H1 (cell line): Measurements from ENCODE around the gene C20orf141. TPM values are rescaled to one million over a fixed set of nuclear protein-coding genes. Genes with fewer than 3 reads are reported as not detected.

ENCODE experiments used
- CTCF ChIA-PET: fragments of 300-600 bp; sonication (Branson Sonifier 250); formaldehyde crosslinking; loops from one replicate; lab custom pipeline; 2021; ENCODE audit not compliant: partially characterized antibody; lab: Charles Lee
- POLR2A ChIA-PET: fragments of 300-600 bp; sonication (Branson Sonifier 250); formaldehyde crosslinking; loops from one replicate; lab custom pipeline; 2021; ENCODE audit warnings: inconsistent platforms; ENCODE audit not compliant: partially characterized antibody; lab: Charles Lee
- DNase-seq, 2 experiments: peaks; one replicate each; pipeline versions ENCODE4 v3.0.0 to v3.0.0-alpha.2; 2010 to 2022; ENCODE audit warnings: low spot score in 2 of 2, low read depth in 1 of 2, mixed read lengths in 1 of 2
- FAIRE-seq: peaks from 2 replicates; lab custom pipeline; 2011; peaks lifted over from hg19 to GRCh38; lab: Jason Lieb, UNC
- H2AFZ ChIP-seq: 2 replicates; pipeline ENCODE4 v1.8.1; 2012; ENCODE audit warnings: low read length, inconsistent platforms
- H2AK5ac ChIP-seq: 2 replicates; pipeline ENCODE4 v1.6.1; 2013; ENCODE audit warnings: low read depth, low read length
- H2BK120ac ChIP-seq: replicated peaks from 2 replicates; pipeline ENCODE3; 2013; ENCODE audit warnings: low read depth, low read length, inconsistent platforms
- H2BK12ac ChIP-seq: 2 replicates; pipeline ENCODE4 v1.6.1; 2013; ENCODE audit warnings: low read depth, low read length
- H2BK15ac ChIP-seq: 2 replicates; pipeline ENCODE4 v1.6.1; 2013; ENCODE audit warnings: low read length
- H2BK20ac ChIP-seq: 2 replicates; pipeline ENCODE4 v1.6.1; 2013; ENCODE audit warnings: low read length
- H2BK5ac ChIP-seq: 2 replicates; pipeline ENCODE4 v1.6.1; 2013; ENCODE audit warnings: low read depth, low read length
- H3K14ac ChIP-seq: 2 replicates; pipeline ENCODE4 v1.6.1; 2013; ENCODE audit warnings: inconsistent platforms; ENCODE audit not compliant: insufficient read length
- H3K18ac ChIP-seq: 2 replicates; pipeline ENCODE4 v1.6.1; 2013; ENCODE audit warnings: low read length; ENCODE audit errors: extremely low read depth
- H3K23ac ChIP-seq: 2 replicates; pipeline ENCODE4 v1.6.1; 2013; ENCODE audit warnings: inconsistent platforms; ENCODE audit not compliant: insufficient read length
- H3K23me2 ChIP-seq: 2 replicates; pipeline ENCODE4 v1.6.1; 2013; ENCODE audit warnings: low read depth, low read length
- H3K27ac ChIP-seq: 2 replicates; pipeline ENCODE4 v1.6.1; 2011; ENCODE audit warnings: low read depth, low read length, inconsistent platforms
- H3K27me3 ChIP-seq, 4 experiments: replicated peaks in 1 of 4; 1 replicate in 1 of 4; 2 replicates in 3 of 4; pipeline versions ENCODE4 v1.6.1 to v1.8.1; 2011 to 2013; ENCODE audit warnings: low read length in 3 of 4, mild to moderate bottlenecking in 3 of 4, inconsistent platforms in 2 of 4, mixed read lengths in 2 of 4, moderate library complexity in 1 of 4; ENCODE audit not compliant: control insufficient read depth in 3 of 4, insufficient read depth in 3 of 4; ENCODE audit errors: extremely low read depth in 1 of 4
- H3K36me3 ChIP-seq, 4 experiments: 2 replicates each; pipeline versions ENCODE4 v1.6.1 to v1.8.1; 2011 to 2013; ENCODE audit warnings: mild to moderate bottlenecking in 4 of 4, low read length in 3 of 4, moderate library complexity in 2 of 4, control low read depth in 1 of 4, inconsistent platforms in 1 of 4; ENCODE audit not compliant: insufficient read depth in 4 of 4, control insufficient read depth in 2 of 4
- H3K4ac ChIP-seq: replicated peaks from 2 replicates; pipeline ENCODE3; 2013; ENCODE audit warnings: low read length, low read depth, mixed read lengths, inconsistent platforms; ENCODE audit not compliant: insufficient read length
- H3K4me1 ChIP-seq, 4 experiments: replicated peaks in 1 of 4; 1 replicate in 1 of 4; 2 replicates in 3 of 4; pipeline versions ENCODE4 v1.6.1 to v1.8.1; 2011 to 2013; ENCODE audit warnings: low read length in 3 of 4, inconsistent platforms in 2 of 4, mixed read lengths in 1 of 4; ENCODE audit not compliant: insufficient read depth in 4 of 4, control insufficient read depth in 3 of 4
- H3K4me2 ChIP-seq, 2 experiments: 2 replicates each; pipeline versions ENCODE4 v1.6.1 to v1.8.1; 2011 to 2013; ENCODE audit warnings: low read depth in 2 of 2, low read length in 2 of 2, control low read depth in 1 of 2, inconsistent platforms in 1 of 2, mild to moderate bottlenecking in 1 of 2; ENCODE audit not compliant: insufficient read depth in 1 of 2
- H3K4me3 ChIP-seq, 4 experiments: fragments of 200-600, 300-600 bp in 1 of 4; sonication (generic), shearing (Covaris generic), sonication (Bioruptor Twin) in 1 of 4; 2 replicates each; pipeline versions ENCODE4 v1.5.1 to v1.8.1; 2011 to 2016; ENCODE audit warnings: low read length in 4 of 4, low read depth in 3 of 4, control low read depth in 2 of 4, inconsistent platforms in 2 of 4, mild to moderate bottlenecking in 2 of 4, mixed read lengths in 1 of 4, moderate library complexity in 1 of 4; ENCODE audit not compliant: insufficient read depth in 2 of 4; ENCODE audit errors: extremely low read depth in 1 of 4
- H3K56ac ChIP-seq: replicated peaks from 2 replicates; pipeline ENCODE3; 2013; ENCODE audit warnings: low read depth, mild to moderate bottlenecking, mixed read lengths, low read length, inconsistent platforms; ENCODE audit not compliant: insufficient read length
- H3K79me1 ChIP-seq: 2 replicates; pipeline ENCODE4 v1.6.1; 2013; ENCODE audit warnings: low read depth, low read length, control low read depth
- H3K79me2 ChIP-seq, 2 experiments: 2 replicates each; pipeline versions ENCODE4 v1.6.1 to v1.8.1; 2012 to 2013; ENCODE audit warnings: low read length in 2 of 2, mild to moderate bottlenecking in 2 of 2, inconsistent platforms in 1 of 2; ENCODE audit not compliant: insufficient read depth in 2 of 2, control insufficient read depth in 1 of 2
- H3K9ac ChIP-seq, 4 experiments: replicated peaks in 1 of 4; 1 replicate in 1 of 4; 2 replicates in 3 of 4; pipeline versions ENCODE4 v1.6.1 to v1.8.1; 2011 to 2013; ENCODE audit warnings: low read depth in 3 of 4, low read length in 3 of 4, control low read depth in 2 of 4, mild to moderate bottlenecking in 2 of 4, moderate library complexity in 2 of 4, inconsistent platforms in 1 of 4; ENCODE audit errors: extremely low read depth in 1 of 4
- H3K9me3 ChIP-seq, 2 experiments: 2 replicates each; pipeline versions ENCODE4 v1.6.1 to v1.8.1; 2012 to 2013; ENCODE audit warnings: mild to moderate bottlenecking in 2 of 2, moderate library complexity in 2 of 2, control low read depth in 1 of 2, inconsistent platforms in 1 of 2, low read depth in 1 of 2, low read length in 1 of 2, mixed read lengths in 1 of 2; ENCODE audit not compliant: insufficient read depth in 2 of 2
- H4K20me1 ChIP-seq, 2 experiments: replicated peaks in 1 of 2; 2 replicates each; pipeline versions ENCODE3 to v1.8.1; 2011 to 2013; ENCODE audit warnings: inconsistent platforms in 2 of 2, low read length in 2 of 2, mild to moderate bottlenecking in 1 of 2; ENCODE audit not compliant: insufficient read depth in 2 of 2, control insufficient read depth in 1 of 2
- H4K5ac ChIP-seq: 2 replicates; pipeline ENCODE4 v1.6.1; 2013; ENCODE audit warnings: low read length, low read depth, mixed read lengths, inconsistent platforms; ENCODE audit not compliant: insufficient read length
- H4K8ac ChIP-seq: 2 replicates; pipeline ENCODE4 v1.8.0; 2013; ENCODE audit warnings: mild to moderate bottlenecking, moderate library complexity, low read length, inconsistent platforms; ENCODE audit not compliant: insufficient read depth; ENCODE audit errors: extremely low read depth
- H4K91ac ChIP-seq: replicated peaks from 2 replicates; pipeline ENCODE3; 2013; ENCODE audit warnings: low read length, mixed read lengths, inconsistent platforms; ENCODE audit not compliant: insufficient read length
- ASH2L ChIP-seq: fragments of 200-600, 300-600 bp; sonication (generic); IDR thresholded peaks from one replicate; pipeline ENCODE4 v1.7.1; 2017; ENCODE audit warnings: low read length
- SAP30 ChIP-seq: fragments of 300-600 bp; sonication (generic); IDR thresholded peaks from 2 replicates; pipeline ENCODE4 v1.7.1; 2012; ENCODE audit warnings: low read length, moderate library complexity, mild to moderate bottlenecking, inconsistent platforms; ENCODE audit not compliant: insufficient read depth, insufficient replicate concordance
- WGBS, 2 experiments: shearing (Covaris generic) in 1 of 2; methylation state at CpG; one replicate each; pipeline versions ENCODE4 v1.1.6 to v1.1.7; 2013 to 2015; ENCODE audit warnings: low lambda C conversion rate in 2 of 2, mixed read lengths in 2 of 2, inconsistent platforms in 1 of 2, low coverage in 1 of 2, missing lambda C conversion rate in 1 of 2; ENCODE audit not compliant: insufficient replicate concordance in 2 of 2, insufficient coverage in 1 of 2, insufficient read length in 1 of 2; ENCODE audit errors: extremely low coverage in 1 of 2, missing lambda C conversion rate in 1 of 2; 5-methylcytosine and 5-hydroxymethylcytosine counted together
- polyA plus RNA-seq, 7 experiments: library from polyadenylated mRNA; depleted of rRNA in 3 of 7; stranded (reverse) in 5 of 7; unstranded in 2 of 7; fragments of >200 nt in 5 of 7; fragments of 200-250 nt in 2 of 7; gene quantifications; 1 replicate in 5 of 7; 2 replicates in 1 of 7; 4 replicates in 1 of 7; pipeline versions ENCODE4 v1.2.1 to v1.2.3, GENCODE V29; 2011 to 2013; ENCODE audit warnings: missing spikeins in 2 of 7, mixed read lengths in 2 of 7
- total RNA-seq: library from RNA; stranded (reverse); fragmentation: NEBNext Ultra II Directional; extraction: Animal tissue kit (Norgen Biotek cat#: 25700); gene quantifications from 2 replicates; pipeline ENCODE4 v1.2.1, GENCODE V29; 2021
- TF ChIP-seq, protein P1 (sequence below), 3 experiments: IDR thresholded peaks; 1 replicate in 2 of 3; 2 replicates in 1 of 3; pipeline versions ENCODE4 v1.5.1 to v1.6.1; 2011; ENCODE audit warnings: low read length in 3 of 3, mild to moderate bottlenecking in 3 of 3, inconsistent platforms in 2 of 3, low read depth in 1 of 3, moderate library complexity in 1 of 3; ENCODE audit not compliant: insufficient read depth in 1 of 3; ENCODE audit errors: control extremely low read depth in 1 of 3

C20orf141 gene
- total and polyA plus RNA-seq, 2 of the 8 experiments (the other 6 are each of a cell fraction or from before 2014, with no cell fraction given), result not detected

DNA sequence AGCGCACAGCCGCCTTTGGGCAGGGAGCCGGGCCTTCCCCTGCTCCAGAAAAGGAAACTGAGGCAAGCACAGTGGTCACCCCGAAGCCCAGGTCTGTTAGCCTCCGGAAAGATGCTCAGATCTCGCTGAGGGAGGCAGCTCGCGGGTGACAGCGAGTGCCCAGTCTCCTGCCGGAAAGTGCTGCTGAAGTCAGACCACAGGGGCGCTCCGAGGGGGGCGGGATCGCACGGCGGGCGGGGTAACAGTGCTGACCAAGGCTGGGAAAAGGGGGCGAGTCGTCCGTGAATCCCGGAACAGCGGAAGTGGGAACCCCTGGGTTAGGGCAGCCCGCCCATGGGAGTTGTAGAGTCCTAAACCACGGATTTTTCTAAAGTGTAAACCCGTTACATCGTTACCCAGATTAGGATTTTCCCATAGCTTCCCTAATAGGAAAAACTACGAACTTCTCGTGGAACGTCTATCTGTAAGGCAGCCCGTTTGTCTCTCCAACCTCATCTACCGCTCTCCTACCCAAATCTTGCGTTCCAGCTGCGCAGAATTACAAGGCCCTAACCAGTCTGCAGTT, 26.3 kb downstream of the C20orf141 start:
- no peak overlapping the region for H3K14ac ChIP-seq
- H2BK15ac ChIP-seq, result no peak overlapping the region
- H3K27ac ChIP-seq, result no peak overlapping the region
- H3K4ac ChIP-seq, result no peak overlapping the region
- H2BK12ac ChIP-seq, result no peak overlapping the region
- peak overlapping the region; percentile 64 to 93 (median 71) for H3K4me3 ChIP-seq
- H3K56ac ChIP-seq, result no peak overlapping the region
- ChIA-PET POLR2A (interaction anchor here (1.0 to 2.7 kb wide), 6 partner anchors 9 to 187 kb away, joined by 3 to 10 read pairs (median 4); no protein-coding TSS in a partner anchor), CTCF (interaction anchor here (2.0 to 4.1 kb wide), 3 partner anchors 10 to 88 kb away, joined by 6 to 20 read pairs (median 7); no protein-coding TSS in a partner anchor)
- no peak overlapping the region; the same call in 1 of the 2 replicates for H3K18ac ChIP-seq
- H2AK5ac ChIP-seq, result no peak overlapping the region
- peaks cover 0 to 6% of the 10 kb centered on the region in 2 experiments; a peak in 1 of 4 replicates for H3K9me3 ChIP-seq
- no peaks in the 10 kb centered on the region; a peak in 1 of 7 replicates for H3K4me1 ChIP-seq
- H2AFZ ChIP-seq, result peak overlapping the region; percentile 78; the same call in 1 of the 2 replicates
- H2BK5ac ChIP-seq, result no peak overlapping the region
- H4K91ac ChIP-seq, result no peak overlapping the region
- H4K5ac ChIP-seq, result no peak overlapping the region
- TF ChIP-seq ASH2L (peak; percentile 3), SAP30 (peak; percentile 34)
- TF ChIP-seq, protein P1, sequence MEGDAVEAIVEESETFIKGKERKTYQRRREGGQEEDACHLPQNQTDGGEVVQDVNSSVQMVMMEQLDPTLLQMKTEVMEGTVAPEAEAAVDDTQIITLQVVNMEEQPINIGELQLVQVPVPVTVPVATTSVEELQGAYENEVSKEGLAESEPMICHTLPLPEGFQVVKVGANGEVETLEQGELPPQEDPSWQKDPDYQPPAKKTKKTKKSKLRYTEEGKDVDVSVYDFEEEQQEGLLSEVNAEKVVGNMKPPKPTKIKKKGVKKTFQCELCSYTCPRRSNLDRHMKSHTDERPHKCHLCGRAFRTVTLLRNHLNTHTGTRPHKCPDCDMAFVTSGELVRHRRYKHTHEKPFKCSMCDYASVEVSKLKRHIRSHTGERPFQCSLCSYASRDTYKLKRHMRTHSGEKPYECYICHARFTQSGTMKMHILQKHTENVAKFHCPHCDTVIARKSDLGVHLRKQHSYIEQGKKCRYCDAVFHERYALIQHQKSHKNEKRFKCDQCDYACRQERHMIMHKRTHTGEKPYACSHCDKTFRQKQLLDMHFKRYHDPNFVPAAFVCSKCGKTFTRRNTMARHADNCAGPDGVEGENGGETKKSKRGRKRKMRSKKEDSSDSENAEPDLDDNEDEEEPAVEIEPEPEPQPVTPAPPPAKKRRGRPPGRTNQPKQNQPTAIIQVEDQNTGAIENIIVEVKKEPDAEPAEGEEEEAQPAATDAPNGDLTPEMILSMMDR (IDR thresholded peaks at IDR 0.05; ENCODE audit: control extremely low read depth in 1 of 3, insufficient read depth in 1 of 3, low read depth in 1 of 3, low read length in 3 of 3), result no peak
- no peaks in the 10 kb centered on the region for H3K79me1 ChIP-seq
- peak overlapping the region; percentile 56 to 89 for H3K4me2 ChIP-seq
- H2BK20ac ChIP-seq, result no peak overlapping the region
- H3K23me2 ChIP-seq, result peaks cover 9% of the 10 kb centered on the region; the same call in 1 of the 2 replicates
- no peak overlapping the region for H4K8ac ChIP-seq
- H3K27me3 ChIP-seq, result peaks cover 5 to 20% (median 17%) of the 10 kb centered on the region in 4 experiments
- peaks cover 0 to 5% of the 10 kb centered on the region in 2 experiments for H4K20me1 ChIP-seq
- DNase-seq (peak in 1 of 2 experiments; percentile 76), FAIRE-seq (no peak)
- peaks cover 0 to 5% (median 0%) of the 10 kb centered on the region in 4 experiments; a peak in 1 of 8 replicates for H3K36me3 ChIP-seq
- 11% methylated on average over 26 of the region's 33 CpGs; no CpG with 5 or more reads in 1 of the 2 experiments for WGBS, 2 experiments
- no peak overlapping the region for H2BK120ac ChIP-seq
- H3K9ac ChIP-seq, result no peak overlapping the region
- no peaks in the 10 kb centered on the region for H3K79me2 ChIP-seq
- no peak overlapping the region for H3K23ac ChIP-seq
